CD4-positive, alpha-beta T cell treated with Interleukin-1 beta for 1 hour (primary cell): ENCODE results near the gene JRKL.
A peak's percentile ranks its signal among the peaks of the same experiment; 100 is the strongest.

Source experiments
- DNase-seq, 2 donors: peaks; one replicate each; pipeline ENCODE4 v3.0.0-alpha.2; 2020 to 2022

The JRKL gene

DNA sequence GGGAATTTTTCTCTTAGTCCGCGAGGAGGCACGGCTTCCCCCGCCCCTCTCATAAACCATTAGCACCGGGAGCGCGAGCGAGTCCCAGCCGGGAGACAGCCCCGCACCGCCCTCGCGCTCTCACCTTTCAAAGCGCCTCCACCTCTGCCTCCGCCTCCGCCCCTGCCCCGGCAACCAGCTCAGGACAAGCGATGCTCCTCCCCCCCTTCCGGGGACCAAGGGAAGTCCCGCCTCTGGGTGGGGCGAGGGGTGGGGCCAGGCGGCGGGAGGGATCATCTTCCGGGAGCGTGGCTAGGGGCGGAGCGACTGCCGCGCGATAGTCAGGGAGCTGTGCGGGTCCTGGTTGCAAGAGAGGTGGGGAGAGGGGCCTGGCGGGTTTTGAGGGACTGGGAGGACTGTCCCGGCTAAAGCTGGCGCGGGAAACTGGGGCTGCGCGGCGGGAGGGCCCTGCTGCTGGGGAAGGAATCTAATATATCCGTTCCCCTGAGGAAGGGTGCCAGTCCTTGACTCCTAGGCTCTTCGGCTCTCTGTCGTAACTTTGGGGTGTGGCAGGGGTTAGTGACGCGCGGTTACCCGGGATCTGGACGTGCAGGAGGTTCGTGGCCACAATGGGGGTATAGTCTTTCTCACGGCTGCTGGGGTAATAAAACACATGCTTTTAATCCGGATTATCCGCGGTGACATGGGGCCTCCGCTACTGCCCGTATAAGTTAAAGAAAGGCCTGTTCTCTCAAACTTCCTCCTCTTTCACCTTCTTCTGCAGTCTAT lies at the start of gene JRKL, which contains the start of gene CCDC82:
Gene JRKL (plus strand): TSS at position 294 of the 768 bp plus-strand sequence. CDS start 637 bp downstream, outside the sequence.
Gene CCDC82 (minus strand): TSS at position 193 of the 768 bp plus-strand sequence. CDS start 5,165 bp downstream, outside the sequence.
- peak; percentile 95 to 97 for DNase-seq

DNA sequence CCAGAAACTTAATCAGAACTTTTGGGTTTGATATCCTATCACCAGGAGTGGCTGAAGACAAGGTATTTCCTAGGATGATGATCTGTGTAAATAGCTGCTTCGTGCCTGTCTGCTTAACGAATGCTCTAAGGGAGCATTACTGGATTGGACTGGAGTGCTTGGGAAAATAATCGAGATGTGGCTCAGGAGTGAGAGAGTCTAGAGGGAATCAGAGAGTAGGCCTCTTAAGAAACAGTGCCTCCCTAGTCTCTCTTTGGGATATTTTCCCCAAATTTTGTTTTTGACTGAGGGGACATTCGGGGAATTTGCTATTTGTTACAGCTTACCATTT lies 49.3 kb upstream of the JRKL start:
- DNase-seq, result no peak

DNA sequence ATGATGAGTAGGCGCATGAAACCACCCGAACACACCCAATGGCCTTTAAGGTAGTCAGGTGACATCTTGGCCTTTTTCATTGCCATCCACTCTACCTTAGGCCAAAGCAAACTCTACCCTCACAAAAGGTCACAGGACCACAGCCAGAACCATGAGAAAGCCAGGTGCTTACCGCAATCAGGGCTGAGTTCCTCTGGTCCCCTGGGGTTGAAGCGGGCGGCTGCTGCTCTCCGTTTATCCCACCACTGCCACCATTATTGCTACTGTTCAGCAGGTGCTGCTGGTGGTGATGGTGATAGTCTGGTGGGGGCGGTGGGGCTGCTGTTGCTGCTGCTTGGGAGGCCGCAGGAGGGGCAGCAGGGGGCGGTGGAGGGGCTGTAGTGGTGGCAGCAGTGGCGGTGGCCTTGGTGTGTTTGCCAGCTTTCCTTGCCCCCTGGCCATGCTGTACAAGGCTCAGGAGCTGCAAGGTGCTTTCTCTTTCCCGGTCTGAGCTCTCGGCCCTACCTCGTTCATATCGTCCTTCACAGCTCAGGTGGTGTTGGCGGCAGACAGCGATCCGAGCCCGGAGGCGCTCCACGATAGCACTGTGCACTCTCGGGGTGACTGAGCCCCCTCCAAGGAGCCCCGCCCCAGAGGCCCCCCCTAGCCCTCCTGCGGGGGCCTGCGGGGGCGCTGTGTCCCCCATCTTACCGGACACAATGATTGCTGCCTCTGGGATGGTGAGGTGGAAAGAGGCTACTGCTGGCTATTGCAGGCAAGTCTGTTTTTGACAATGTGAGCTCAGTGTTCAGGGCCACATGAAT lies 48.4 kb upstream of the JRKL start:
- DNase-seq, result peak; percentile 72 to 75

DNA sequence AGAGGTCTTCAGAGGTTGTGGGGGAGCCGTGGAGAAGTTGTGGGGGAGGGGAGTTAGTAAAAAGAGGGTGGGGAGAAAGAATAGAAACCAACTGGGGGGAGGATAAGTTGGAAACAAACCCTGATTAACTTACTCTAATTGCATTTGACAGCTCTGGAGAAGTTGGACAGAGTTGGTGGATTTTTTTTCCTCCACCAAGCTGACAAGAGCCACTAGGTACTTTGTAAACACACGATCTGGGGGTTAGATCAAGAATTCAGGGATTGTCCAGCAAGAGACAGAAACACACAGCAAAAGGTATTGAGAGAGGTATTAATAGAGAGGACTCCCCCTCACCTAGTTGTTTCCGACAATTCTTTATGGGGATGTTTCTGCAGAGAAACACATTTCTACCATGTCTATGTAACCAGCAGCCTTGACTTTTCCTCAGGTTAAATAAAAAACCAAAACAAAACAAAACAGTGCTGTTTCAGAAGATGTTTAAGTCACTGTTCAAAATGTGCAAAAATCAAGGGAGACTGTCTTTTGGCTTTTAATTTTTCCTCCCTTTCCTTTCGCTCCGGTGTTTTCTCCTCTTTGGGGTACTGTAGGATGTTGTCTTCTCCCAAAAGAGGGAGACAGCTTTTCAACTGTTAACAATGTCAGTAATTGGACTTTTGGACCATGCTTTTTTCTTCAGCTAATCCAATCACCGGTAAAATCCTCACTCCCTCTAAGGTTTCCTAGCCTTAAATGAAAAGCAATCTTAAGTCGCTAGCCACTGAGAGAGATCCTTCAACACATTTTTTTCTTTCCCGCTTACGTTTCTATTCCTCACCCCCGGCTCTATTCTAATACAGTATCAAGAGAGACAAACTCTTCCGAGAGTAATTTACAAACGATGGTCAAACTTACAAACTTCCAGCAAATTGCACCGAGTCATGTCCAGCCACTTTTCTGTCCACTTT lies 47.5 kb upstream of the JRKL start:
- DNase-seq, result no peak

DNA sequence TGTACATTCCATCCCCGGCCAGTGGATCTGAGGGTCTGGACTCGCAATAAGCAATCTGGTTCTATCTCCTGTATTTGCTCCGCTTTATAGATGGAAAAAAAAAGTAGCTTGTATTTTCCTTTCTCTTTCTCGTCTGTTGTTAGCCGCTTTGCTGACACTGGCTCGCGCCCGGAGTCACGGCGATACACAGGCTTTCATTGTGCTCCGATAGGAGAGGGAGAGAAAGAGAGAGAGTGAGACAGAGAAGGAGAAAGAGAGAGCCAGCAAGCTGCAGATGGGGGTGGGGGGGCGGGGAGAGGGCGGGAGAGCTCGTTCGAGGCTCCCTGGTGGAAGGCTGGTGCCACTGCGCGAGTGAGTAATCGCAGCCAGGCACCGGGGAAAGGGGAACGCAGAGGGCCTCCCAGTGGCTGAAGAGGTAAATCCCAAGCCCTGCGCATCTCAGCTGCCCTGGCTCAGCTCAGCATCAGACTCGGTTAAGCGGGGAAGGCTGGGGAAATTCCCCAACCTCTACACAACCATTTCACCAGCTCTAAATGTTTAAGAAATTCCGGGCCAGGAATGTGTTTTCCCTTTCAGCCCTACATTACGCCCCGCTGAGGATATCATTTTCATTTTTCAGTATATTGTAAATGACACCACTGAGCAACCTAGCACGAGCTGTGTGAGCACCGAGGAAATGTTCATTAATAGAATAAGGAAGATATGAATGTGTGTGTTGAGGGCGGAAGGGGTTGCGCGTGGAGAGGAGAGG lies 46.7 kb upstream of the JRKL start, which contains the start of gene MAML2:
Gene MAML2 (minus strand): TSS at position 235 of the 751 bp plus-strand sequence. CDS start 1,300 bp downstream, outside the sequence.
- peak; percentile 92 for DNase-seq

DNA sequence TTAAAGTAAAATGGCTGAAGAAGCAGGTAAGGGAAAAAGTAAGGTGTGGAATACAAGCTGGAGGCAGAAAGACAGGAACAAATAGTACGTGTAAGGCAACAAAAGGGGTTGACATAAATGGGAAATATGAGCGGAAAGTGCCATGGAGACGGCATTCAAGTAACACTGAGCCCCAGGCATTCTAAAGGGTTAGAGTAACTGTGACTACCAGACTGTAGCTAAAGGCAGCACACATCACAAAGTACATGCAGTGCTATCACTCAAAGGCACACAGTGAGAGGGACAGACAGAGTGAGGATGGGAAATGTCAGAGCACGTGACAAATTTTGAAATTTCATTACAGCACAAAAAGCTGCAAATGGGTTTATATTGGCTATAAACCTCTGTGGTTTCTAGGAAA lies 33.0 kb upstream of the JRKL start:
- DNase-seq, result no peak

DNA sequence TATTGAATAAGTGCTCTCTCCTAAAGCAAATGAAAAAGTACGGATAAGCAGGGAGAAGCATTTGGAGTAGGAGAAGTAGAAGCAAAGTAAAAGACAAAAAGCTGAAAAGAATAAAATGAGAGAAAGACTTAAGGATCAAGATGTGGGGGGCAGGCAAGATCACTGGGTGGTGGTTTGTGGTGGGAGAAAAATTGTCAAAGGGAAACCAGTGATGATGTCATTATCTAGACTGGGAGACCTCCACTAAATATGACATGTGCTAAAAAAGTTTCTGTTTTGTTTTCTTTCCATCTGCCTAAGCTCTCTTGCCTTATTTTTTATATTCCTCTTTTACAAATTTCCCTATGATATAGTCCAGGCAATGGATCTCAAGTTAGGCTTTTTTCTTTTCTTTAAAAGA lies 32.0 kb upstream of the JRKL start:
- no peak for DNase-seq

DNA sequence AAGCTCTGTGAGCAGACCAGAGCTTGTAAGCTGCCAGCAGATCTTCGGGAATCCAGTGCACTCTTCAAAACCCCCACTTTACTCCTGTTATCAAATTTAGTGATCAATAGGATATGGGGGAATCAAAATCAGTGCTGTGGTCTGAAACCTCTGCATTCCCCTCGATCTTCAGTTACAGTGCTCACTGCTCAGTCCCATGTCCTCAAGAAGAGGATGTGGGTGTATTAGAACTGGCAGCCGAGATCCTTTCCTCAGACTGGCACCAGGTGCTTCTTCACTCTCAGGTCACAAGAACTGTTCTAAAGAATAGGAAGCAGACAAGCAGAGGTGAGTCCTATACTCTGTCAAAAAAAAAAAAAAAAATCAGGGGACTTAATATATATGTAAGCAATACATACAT lies 31.5 kb upstream of the JRKL start:
- DNase-seq, result no peak

DNA sequence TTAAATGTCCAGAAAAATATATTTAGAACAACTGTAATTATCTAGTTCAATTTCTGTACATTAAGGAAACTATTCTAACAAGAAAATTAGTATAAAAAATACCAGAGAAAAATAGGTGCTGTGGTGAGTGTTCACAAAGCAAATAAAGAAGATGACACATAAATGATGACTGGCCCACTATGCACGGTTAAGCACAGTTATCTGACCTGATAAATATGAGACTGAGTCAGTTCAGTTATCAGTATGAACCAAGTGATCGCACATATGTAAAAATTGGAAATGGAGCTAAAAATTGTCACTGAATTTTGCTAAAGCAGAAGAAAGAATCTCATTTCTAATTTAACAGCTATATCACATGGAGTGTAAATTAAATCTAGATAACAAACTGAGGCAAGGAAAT lies 28.0 kb upstream of the JRKL start:
- no peak for DNase-seq

DNA sequence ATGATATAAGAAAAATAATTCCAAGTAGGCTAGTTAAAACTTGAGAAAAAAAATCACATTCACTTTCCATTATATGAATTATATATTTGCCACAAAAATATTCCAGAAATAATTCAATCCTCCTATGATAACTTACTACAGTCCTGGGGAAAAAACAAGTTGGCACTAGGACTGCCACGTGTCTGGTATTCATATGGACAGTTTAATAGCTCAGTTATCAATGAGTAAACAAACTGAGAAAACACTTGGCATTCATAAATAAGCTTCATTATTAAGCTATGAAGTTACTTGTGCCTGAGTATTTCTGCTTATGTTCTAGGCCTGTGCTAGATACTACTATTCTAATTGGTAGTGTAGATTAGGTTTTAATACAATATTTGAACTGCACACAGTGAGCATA lies 24.3 kb upstream of the JRKL start:
- no peak for DNase-seq

DNA sequence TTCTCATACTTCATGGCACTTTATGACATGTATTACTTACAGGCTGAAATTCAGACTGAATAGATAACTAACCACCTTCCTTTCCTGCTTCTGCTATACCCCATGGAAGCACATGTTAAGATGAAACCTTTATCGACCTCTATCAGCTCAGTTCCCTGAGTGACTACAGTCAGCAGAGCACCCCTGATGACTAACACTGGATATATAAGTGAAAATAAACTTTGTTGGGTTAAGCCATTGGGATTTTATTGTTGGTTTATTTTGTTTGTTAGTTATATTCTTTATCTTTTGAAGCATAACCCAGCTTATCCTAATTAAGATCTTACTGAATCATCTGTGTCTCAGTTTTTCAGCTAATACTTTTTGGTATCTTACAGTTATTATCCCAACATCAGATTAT lies 23.8 kb upstream of the JRKL start:
- DNase-seq, result no peak

DNA sequence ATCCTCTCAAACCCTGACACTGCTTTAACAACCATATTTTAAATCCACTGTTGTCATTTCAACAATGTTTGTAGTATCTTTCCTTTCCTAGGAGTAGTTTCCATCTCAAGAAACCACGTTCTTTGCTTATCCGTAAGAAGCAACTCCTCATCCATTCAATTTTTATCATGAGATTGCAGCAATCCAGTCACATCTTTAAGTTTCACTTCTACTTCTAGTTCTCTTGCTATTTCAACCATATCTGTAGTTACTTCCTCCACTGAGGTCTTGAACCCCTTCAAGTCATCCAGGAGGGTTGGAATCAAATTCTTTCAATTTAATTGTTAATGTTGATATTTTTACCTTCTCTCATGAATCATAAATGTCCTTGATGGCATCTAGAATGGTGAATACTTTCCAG lies 22.5 kb upstream of the JRKL start:
- no peak for DNase-seq

DNA sequence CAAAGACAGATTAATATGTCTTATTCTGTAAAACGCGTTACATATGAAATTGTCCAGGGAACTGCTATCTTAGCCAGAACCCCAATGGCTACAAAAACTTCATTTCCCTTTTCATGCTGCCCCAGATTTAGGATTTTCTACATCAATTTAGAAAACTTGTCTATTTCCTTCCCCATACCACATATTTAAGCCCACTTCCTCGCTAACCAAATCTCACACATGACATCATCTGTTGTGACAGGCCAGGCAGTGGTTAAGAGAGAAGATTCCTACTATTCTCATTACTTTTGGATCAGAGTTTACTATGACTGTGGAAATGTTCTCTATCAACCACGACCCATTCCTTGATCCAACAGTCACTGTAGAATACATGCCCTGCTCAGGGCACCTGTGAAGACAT lies 16.0 kb upstream of the JRKL start:
- DNase-seq, result no peak

DNA sequence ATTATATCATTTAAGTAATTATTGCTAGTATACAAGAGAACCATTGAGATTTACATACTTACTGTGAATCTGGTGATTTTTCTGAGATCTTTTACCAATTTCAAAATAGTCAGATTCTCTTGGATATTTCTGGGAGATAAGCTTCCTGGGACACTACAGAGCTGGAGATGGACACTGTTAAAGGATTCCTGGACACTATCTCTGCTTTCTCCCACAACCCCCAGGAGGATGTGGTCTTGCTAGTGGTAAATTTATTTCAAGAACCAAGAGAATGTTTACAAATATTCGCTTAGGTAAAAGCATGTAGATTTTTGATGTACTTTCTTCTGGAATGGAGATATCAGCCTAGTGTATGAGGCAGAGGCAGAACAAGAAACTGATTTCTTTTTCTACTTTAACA lies 13.0 kb upstream of the JRKL start:
- no peak for DNase-seq

DNA sequence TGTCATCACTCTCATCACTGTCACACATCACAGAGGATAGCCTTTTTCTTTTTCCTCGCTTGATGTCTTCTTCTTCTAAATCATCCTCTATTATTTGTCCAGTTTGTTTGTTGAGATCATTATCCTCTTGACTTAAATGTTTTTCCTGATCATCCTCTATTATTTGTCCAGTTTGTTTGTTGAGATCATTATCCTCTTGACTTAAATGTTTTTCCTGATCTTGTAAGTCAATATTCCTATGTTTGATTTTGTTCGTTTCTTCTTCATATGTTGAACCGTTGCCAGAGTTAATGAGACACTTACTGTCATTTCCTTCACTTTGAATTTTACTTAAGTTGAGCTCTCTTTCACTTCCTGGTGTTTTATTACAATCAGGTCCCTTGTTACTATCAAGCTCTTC lies 5.7 kb upstream of the JRKL start:
- no peak for DNase-seq

DNA sequence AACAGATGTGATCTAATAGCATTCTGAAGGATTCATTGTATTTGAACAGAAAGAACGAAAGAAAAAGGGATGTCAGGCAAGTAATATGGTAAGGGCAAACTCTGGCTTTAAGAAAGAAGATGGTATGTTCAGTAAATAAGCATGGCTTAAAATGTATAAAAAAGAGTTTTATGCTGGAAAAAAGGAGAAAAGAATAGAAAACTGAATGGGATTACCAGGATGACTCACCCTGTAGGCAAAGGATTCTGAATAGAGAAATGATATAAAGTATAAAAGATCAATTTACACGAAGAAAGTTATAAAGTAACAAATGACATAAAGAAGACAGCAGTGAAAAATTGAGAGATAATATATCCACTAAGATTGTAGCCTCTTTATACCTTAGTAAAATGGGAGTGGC lies 4.6 kb upstream of the JRKL start:
- DNase-seq, result no peak

DNA sequence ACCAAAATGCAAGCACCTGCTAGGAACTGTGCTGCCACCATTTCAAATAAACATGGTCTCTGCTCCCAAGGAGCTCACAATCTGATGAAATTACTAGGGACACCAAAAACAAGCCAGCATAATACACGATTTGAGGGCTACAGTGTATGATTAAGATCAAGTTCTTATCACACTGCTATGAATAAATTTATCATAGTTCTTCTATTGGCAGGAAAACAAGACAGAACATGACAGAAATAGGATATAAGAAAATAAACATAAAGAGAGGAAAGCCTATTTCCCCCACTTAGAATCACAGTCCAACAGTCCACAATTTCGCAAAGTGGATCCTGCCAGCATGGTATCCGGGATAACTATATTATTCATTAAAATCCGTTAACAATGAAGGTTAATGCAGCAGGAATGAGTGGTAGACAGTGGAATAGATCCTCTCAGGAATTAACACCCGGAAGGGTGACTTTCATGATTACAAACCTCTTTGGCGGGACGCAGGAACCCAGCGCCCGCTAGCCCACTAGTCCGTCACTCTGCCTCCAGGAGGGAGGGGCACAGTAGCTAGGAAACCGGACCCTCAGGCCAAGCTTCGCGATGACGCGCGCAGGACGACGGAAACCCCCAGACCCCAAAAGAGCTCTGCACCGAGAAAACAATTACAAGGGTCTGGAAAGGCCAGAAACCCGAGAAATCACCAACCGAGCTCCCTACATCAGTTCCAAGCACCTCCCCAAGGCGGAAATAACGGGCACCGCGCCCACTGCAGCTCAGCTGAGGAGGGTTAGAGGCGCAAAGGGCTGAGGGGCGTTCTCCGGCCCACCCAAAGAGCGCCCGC lies 708 bp upstream of the JRKL start:
- DNase-seq, result no peak

DNA sequence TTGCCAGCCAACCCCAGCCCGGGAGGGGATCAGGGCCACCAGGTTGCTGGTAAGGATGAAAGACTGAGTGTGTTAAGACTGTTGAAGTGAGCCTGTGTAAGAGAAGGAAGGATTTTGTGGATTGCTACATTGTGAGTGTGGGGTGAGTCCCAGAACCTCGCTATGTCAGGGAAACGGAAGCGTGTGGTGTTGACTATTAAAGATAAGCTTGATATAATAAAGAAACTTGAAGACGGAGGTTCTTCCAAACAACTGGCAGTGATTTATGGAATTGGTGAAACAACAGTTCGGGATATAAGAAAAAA lies 627 bp downstream of the JRKL start:
- no peak for DNase-seq

DNA sequence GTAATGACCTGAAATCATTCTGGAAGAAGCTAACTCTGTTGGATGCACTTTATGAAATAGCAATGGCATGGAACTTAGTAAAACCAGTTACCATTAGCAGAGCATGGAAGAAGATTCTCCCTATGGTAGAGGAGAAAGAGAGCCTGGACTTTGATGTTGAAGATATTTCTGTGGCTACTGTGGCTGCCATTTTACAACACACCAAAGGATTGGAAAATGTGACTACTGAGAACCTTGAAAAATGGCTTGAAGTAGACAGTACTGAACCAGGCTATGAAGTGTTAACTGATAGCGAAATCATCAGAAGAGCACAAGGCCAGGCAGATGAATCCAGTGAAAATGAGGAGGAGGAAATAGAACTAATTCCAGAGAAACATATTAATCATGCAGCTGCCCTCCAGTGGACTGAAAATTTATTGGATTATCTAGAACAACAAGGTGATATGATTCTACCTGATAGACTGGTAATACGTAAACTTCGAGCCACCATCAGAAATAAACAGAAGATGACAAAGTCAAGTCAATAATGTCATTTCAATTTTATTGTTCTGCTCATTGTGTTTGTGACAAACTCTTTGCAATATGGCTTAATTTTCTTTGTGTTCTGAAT lies 2.0 kb downstream of the JRKL start:
- DNase-seq, result no peak

DNA sequence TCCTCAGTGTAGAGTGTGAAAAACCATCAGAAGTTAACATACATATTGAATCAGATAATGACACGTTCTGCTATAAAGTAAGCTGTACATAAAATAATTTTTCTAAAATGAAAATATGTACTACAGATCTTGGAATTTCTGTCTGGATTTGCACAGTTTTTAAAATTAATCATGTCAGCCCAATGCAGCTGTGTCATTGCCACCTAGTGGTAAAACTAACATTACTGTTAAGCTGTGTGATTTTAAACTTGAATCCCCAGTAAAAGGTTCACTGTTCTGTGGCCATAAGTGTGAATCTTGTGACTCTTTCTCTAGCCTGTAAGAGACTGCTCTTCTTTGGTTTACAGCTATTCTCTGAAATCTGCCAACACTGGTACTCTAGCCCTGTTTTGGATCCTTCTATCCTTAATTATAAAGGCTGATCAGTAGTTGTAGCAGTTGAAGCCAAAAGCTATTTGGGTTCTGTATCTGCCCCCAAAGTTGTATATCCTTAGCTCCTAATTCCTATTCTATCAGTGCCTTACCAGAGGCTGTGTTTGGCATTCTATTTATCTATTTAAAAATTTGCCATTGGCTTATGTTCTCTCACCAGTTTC lies 4.0 kb downstream of the JRKL start:
- DNase-seq, result peak in 1 of 2 donors; percentile 43

DNA sequence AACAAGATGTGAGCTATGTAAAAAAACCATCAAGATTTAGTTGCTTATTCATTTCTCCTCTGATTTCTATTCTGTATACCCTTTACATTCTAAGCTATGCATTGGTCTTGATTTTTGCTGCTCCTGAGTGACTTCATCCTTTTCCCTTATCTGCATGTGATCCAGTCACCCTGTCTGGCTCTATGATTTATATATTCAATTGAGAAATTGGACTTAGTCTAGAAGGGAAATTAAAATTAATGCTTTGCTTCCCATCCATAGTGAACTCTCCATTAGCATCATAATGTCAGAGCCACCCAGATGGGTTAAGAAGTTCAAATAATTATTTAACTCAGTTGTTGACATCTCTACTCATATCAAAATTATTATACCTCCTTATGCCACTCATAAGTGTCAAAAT lies 5.0 kb downstream of the JRKL start:
- DNase-seq, result no peak
